ENCODE data around the gene USP3.

USP3 gene

GRCh38 chr15:63497642-63498467 is 6.5 kb upstream of the USP3 start:
- FAIRE-seq: no peak

GRCh38 chr15:63499175-63499549 is 5.2 kb upstream of the USP3 start:
- FAIRE-seq: no peak

- FAIRE-seq: no peak
Observed at GRCh38 chr15:63499611-63500010, 4.8 kb upstream of the USP3 start.

GRCh38 chr15:63500265-63501250 is 3.8 kb upstream of the USP3 start:
- no peak for FAIRE-seq

DNA sequence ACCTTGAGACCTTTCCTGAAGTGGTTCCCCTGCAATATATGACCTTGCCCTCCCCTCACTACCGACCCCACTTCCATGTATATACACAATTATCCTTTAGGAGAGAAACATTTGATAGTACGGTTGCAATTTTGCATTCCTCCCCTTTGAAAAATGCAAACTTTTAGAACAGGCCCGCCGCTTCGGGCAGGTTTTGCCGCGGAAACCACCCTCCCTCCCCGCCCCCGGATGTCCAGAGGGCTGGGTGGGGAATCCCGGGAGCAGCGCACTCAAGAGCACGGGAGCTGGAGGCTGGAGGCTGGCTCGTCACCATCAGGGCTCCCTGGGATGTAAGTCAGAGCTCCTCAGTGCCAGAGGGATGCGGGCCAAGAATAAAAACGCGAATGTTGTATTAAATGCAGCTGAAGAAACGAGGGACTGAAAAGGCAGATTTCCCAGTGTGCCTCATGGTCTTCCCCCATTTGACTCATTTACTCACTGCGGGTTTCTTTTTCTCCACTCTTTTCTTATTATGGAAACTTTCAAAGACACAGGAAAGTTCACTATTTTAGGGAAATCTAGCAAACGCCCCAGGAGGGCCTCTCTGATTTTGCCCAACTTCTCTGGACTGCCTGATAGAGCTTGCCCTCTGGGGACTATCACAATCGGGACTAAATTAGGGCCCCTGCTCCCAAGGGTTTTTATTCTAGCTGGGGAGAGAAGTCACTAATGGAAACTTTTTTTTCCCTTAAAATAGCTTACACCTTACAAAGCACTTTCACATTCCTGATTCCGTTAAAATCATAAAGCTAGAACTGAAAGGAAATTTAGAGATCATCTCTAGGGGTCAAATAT is 2.9 kb upstream of the USP3 start:
- no peak for FAIRE-seq

GRCh38 chr15:63502137-63502766 is 2.1 kb upstream of the USP3 start:
- FAIRE-seq: no peak

DNA sequence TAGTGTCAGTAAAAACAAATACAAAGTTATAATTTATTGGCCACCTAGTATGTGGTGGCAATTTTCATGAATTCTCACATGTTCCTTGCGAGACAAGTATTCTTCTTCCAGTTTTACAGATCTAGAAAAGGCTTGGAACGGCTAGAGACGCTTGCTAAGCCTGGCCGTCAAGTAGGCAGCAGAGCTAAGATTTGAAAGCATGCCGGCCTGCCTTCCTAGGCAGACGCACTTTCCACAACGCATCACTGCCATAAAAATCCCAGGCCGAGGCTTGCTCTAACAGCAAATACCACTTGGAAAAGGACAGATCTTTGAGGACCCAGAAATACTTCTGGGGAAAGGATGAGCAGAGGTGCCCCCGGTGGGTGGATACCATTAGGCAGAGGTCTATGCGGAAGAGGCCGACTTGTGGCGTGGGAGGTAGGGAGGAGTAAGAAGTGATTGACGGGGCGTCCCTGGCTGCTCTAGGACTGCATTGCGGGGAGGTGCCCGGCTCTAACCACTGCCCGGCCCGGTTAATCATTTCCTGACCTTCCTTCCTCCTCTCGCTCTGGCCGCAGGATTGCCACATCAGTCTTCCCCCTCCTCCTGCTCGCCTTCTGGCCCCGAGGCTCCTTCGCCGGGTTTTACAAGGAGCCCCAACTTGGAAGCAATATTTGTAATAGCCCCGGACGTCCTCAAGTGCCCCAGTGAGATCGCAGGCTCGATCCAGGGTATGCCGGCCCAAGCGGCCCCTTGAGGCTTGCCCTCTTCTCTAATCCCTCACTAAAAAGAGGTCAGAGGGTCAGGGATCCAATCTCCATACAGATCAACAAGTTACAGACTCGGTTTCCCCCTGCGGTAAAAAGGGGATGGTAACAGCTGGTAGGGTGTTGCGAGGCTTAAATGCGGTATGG is 1.3 kb upstream of the USP3 start:
- FAIRE-seq: no peak

DNA sequence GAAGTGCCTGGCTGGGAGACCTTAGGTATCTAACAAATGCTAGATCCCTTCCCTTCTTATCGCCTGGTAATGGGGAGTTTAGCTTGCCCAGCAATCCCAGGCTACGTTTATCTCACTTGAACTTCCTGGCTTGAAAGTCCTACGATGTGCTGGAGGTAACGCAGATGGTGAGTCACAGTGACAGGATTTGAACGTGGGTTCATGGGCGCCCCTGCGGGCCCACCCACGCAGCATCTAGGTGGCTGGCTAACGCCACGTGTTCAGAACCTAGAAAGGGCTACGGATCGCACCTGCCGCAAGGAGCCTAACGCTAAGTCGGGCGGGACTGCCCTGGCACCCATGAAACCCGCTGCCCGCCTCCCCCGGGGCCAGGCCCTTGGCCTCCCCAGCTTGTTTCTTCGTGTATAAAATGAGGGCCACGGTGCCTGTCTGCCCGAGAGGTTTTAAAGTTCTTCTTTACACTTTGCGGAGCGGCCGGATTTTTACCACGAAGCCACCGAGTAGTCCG is 600 bp upstream of the USP3 start:
- FAIRE-seq: no peak

DNA sequence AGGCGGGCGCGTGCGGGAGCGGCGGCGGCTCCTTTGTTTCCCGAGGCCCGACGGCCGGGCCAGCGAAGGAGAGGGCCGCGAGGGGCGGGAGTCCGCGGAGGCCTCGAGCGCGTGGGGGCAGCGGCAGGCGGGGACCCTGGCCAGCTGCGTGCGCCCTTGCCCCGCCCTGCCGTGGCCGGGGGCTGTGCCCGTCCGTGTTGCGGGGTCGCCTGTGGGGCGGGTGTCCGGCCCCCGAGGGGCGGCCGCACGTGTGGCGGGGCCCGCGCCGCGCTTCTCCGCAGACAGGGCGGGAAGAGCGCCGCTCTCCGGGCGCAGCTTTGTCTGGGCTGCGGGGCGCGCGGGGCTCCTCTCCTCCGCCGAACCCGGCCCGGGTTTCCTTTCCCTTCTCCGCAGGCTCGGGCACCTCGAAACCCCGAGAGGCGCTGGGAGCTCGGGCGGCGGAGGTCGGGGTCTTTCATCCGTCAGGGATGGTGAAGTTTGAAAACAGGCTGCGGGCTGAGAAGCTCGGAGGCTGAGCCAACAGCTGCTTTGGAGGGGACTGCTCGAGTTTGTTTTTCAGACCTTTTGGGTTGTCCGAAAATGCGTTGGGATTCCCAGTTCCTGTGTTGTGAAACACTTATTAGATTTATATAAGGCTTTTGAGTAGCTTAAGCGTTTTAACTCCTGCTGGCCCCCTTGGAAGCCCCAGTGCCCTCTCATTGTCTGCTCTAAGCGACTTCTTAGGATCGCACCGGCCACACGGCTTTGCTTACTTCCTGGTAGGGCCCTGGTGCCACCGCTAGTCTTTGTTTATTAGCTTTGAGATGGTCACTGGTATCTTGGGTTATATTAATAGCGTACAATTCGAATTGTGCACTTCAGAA is 817 bp downstream of the USP3 start:
- no peak for FAIRE-seq

DNA sequence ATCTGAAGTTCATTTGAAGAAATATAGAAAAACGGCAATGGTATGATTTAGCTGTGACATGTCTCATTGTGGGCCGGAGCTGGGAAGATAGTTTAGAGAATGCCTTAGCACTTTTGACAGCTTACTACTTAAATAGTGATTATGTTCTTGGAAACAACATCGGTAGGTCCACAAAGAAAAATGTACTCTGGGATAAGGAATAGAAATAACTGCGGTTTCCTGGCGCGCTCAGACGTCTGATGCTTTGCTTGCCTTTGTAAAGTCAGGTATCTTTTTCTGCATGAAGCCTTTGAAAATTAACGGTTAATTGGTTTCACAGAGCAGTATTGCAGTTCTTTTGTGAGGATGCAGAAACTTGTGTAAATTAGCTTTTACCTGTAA is 1.4 kb downstream of the USP3 start:
- FAIRE-seq: no peak

- FAIRE-seq: no peak
Observed at GRCh38 chr15:63506537-63507035, 2.2 kb downstream of the USP3 start.

DNA sequence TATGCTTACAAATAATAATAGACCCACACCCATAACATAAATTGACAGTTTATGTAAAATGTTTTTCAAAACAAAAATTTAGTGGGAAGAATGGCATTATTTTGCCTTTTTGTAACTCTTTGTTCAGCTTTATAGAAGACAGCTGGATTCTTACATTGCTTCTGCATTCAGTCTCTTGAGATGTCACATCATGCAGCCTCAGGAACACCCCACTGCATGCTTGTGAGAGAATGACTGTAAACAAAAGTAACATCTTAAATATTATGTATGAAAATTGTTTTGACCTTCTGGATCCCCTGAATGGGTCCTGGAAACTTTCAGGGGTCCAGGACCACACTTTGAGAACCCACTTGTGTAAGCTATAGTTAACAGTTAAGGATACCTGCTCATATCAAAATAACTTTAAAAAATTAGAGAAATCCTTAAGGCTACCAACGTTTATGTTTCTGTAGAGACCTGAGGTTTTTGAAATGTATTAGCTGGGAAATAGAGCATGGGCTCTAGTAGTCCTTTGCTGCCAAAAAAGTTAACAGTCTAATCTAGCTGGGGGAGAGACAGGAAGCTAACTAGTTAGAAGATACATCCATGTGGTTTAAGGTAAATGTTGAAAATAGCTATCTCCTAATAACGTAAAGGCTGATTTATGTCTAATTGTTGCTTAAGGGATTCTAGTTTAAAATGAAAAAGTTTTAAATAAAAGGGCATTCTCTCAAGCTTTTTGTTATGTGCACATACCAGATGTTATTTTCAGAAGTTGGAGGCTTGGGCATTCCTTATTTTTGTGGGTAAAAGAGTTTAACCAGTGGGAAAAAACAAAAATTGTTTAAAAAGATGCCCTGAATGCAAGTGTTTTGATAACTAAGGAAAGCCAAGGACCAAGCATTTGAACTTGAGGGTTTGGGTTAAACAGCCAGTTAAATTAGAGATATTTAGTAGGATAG is 3.8 kb downstream of the USP3 start:
- no peak for FAIRE-seq

DNA sequence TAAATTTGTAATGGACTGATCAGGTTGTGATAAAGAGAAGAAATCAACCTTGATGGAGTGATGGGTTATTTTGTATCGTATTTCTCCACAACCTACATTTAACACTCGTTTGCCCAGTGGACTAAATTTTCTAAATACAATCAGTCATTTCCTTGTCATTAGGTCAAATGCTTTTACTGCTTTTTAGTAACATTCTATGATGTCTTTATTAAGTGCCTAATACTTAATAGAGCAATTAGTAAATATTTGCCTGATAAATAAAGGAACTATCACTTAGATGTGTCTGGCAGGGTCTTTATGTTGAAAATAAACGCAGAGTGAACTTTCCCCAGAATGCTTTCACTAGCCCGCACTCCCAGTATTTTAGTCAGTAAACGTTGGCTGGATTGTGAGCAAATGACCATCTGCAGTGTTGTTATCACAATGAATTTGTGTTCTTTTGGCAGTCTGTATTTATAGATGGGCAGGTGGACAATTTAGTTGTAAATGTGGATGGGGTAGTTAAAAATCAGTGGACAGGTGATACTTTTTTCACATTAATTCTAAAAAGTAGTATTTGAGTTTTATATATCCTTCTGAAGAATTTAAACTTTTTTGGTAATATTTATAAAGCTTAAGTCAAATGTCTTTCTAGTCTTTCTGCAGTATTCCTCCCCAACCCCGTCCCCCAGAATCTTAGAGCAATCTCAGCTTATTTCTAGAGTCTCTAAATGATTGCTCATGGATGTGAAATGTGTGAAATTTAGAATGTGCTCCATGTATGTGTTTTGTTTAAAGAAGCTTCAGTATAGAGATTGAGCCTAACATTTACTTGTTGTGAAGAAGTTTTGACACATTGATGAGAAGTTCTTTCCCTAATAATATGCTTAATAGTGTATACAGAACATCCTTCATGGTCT is 4.9 kb downstream of the USP3 start:
- FAIRE-seq: no peak

DNA sequence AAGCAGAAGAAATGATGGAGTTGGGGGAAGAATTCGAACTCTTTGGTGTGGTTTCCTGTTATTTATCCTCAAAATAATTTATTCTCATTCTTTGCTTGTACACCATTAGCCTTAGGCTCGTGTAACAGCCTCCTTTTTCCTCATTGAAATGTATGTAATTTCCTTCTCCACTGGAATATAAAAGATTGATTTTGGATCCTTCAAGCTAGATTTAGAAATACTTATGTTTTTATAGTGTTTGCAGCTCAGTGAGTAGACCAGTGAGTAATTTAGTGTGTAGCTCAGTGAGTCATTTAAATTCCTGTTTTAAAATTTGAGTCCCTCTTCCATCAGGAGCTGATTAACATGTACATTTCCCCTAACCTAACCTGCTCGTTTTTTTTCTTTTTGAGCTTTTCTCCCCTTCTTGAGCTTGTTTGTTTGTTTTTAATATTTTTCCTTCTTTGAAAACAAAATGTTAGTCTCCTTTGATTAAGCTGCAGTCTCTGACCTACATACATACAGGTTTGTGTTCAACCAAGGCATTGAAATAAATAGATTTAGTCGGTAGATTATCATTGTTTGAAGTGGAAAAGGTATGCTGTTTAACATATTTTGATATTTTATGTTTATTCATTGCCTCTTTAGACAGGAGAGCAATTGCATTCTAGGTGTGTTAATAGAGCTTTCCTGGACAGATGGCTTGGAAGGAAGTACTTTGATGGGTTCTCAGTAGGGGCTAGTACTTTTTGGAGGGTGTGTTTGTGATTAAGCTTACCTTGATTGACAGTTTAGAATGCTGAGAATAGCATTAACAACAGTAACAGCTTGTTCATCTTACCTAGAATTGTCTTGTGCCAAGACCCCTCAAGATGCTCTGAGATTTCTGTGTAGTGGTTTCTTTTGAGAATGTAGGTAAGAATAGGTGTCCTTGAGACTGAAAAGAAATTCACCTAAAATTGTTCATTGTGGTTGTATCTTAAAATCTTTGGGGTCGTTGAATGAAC is 5.9 kb downstream of the USP3 start:
- FAIRE-seq: no peak

- no peak for FAIRE-seq
Observed at GRCh38 chr15:63512148-63512547, 7.8 kb downstream of the USP3 start.

DNA sequence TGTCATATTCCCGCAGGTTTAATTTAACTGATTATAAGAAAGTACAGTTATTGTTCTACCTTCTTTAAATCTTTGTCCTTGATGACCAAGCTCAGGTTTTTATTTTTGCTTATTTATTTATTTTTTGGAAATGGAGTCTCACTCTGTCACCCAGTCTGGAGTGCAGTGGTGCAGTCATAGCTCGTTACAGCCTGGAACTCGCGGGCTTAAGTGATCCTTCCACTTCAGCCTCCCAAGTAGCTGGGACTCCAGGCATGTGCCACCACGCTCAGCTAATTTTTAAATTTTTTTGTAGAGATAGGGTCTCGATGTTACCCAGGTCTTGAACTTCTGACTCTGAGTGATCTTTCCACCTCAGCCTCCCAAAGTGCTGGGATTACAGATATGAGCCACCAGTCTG is 8.9 kb downstream of the USP3 start:
- FAIRE-seq: no peak
